ENCODE measurements around the gene PXK. TPM values are rescaled to one million over a fixed set of nuclear protein-coding genes. Genes with fewer than 3 reads are reported as not detected.
A peak's percentile ranks its signal among the peaks of the same experiment; 100 is the strongest.

PXK gene
- total and polyA plus RNA-seq, 4 donors, result 6.8 to 32.6 (median 16.4) TPM

GRCh38 chr3:58411036-58411435, 78.3 kb downstream of the PXK start:
- Histone ChIP-seq H3K9me3 (ENCODE audit: control insufficient read depth, low read length) (no peaks in the 10 kb centered on the region), H3K4me1 (ENCODE audit: control insufficient read depth in 1 of 2, insufficient read depth in 2 of 2, low read length in 2 of 2) (no peaks in the 10 kb centered on the region), H3K4me3 (ENCODE audit: low read length in 2 of 2) (no peak overlapping the region), H3K27ac (ENCODE audit: low read depth in 1 of 2, low read length in 2 of 2) (no peak overlapping the region), H3K27me3 (ENCODE audit: control insufficient read depth in 1 of 2, insufficient read depth in 2 of 2, low read length in 1 of 2) (no peaks in the 10 kb centered on the region), H3K36me3 (ENCODE audit: control insufficient read depth in 1 of 2, insufficient read depth in 2 of 2, low read length in 1 of 2) (peaks cover 0 to 8% of the 10 kb centered on the region in 2 donors)
- intact Hi-C loops (cut with DNase I), result loop anchor here (5.0 to 10.0 kb wide), 2 partner anchors 79 to 236 kb away; partner anchors contain the start of gene PXK (in 1 of the 2)
- no peak for ATAC-seq (ENCODE audit: low FRiP score)
- 98% methylated on average over 3 of the region's 3 CpGs for WGBS, 2 donors
- no peak for DNase-seq

GRCh38 chr3:58411851-58412830, 79.4 kb downstream of the PXK start:
- intact Hi-C loops (cut with DNase I), result loop anchor here (5.0 to 10.0 kb wide), 2 partner anchors 80 to 237 kb away; partner anchors contain the start of gene PXK (in 1 of the 2)

GRCh38 chr3:58414538-58415197, 82.0 kb downstream of the PXK start:
- no peaks in the 10 kb centered on the region for H3K27me3 ChIP-seq (ENCODE audit: control insufficient read depth in 1 of 2, insufficient read depth in 2 of 2, low read length in 1 of 2)
- intact Hi-C loops (cut with DNase I), result loop anchor here (5.0 to 10.0 kb wide), 3 partner anchors 82 to 240 kb away; partner anchors contain the start of gene PXK (in 2 of the 2)
- ATAC-seq (ENCODE audit: low FRiP score) (peak; percentile 81), DNase-seq (peak in 1 of 2 donors; percentile 59)
- H3K9me3 ChIP-seq (ENCODE audit: control insufficient read depth, low read length), result no peaks in the 10 kb centered on the region
- no peak overlapping the region for H3K27ac ChIP-seq (ENCODE audit: low read depth in 1 of 2, low read length in 2 of 2)
- H3K36me3 ChIP-seq (ENCODE audit: control insufficient read depth in 1 of 2, insufficient read depth in 2 of 2, low read length in 1 of 2), result peaks cover 0 to 5% of the 10 kb centered on the region in 2 donors
- no peaks in the 10 kb centered on the region for H3K4me1 ChIP-seq (ENCODE audit: control insufficient read depth in 1 of 2, insufficient read depth in 2 of 2, low read length in 2 of 2)
- no peak overlapping the region for H3K4me3 ChIP-seq (ENCODE audit: low read length in 2 of 2)

More at GRCh38 chr3:58411851-58412830, 79.4 kb downstream of the PXK start:
- Histone ChIP-seq H3K36me3 (ENCODE audit: control insufficient read depth in 1 of 2, insufficient read depth in 2 of 2, low read length in 1 of 2) (peaks cover 0 to 8% of the 10 kb centered on the region in 2 donors), H3K4me1 (ENCODE audit: control insufficient read depth in 1 of 2, insufficient read depth in 2 of 2, low read length in 2 of 2) (no peaks in the 10 kb centered on the region), H3K4me3 (ENCODE audit: low read length in 2 of 2) (no peak overlapping the region), H3K9me3 (ENCODE audit: control insufficient read depth, low read length) (no peaks in the 10 kb centered on the region), H3K27me3 (ENCODE audit: control insufficient read depth in 1 of 2, insufficient read depth in 2 of 2, low read length in 1 of 2) (no peaks in the 10 kb centered on the region), H3K27ac (ENCODE audit: low read depth in 1 of 2, low read length in 2 of 2) (no peak overlapping the region)
- no peak for ATAC-seq (ENCODE audit: low FRiP score)
- DNase-seq, result no peak
- WGBS, 2 donors, result 68 to 85% methylated on average over 8 of the region's 8 CpGs

GRCh38 chr3:58416191-58416590, 83.5 kb downstream of the PXK start:
- no peak overlapping the region for H3K4me3 ChIP-seq (ENCODE audit: low read length in 2 of 2)
- no peaks in the 10 kb centered on the region for H3K4me1 ChIP-seq (ENCODE audit: control insufficient read depth in 1 of 2, insufficient read depth in 2 of 2, low read length in 2 of 2)
- DNase-seq (no peak), ATAC-seq (ENCODE audit: low FRiP score) (no peak)
- no peak overlapping the region for H3K27ac ChIP-seq (ENCODE audit: low read depth in 1 of 2, low read length in 2 of 2)
- no peaks in the 10 kb centered on the region for H3K27me3 ChIP-seq (ENCODE audit: control insufficient read depth in 1 of 2, insufficient read depth in 2 of 2, low read length in 1 of 2)
- H3K36me3 ChIP-seq (ENCODE audit: control insufficient read depth in 1 of 2, insufficient read depth in 2 of 2, low read length in 1 of 2), result no peaks in the 10 kb centered on the region
- intact Hi-C loops (cut with DNase I), result loop anchor here (5.0 to 10.0 kb wide), 3 partner anchors 84 to 241 kb away; partner anchors contain the start of gene PXK (in 1 of the 2)
- 96 to 98% methylated on average over 2 of the region's 2 CpGs for WGBS, 2 donors
- no peaks in the 10 kb centered on the region for H3K9me3 ChIP-seq (ENCODE audit: control insufficient read depth, low read length)

GRCh38 chr3:58417075-58417474, 84.4 kb downstream of the PXK start:
- Histone ChIP-seq H3K36me3 (ENCODE audit: control insufficient read depth in 1 of 2, insufficient read depth in 2 of 2, low read length in 1 of 2) (no peaks in the 10 kb centered on the region), H3K27ac (ENCODE audit: low read depth in 1 of 2, low read length in 2 of 2) (no peak overlapping the region), H3K4me3 (ENCODE audit: low read length in 2 of 2) (no peak overlapping the region), H3K9me3 (ENCODE audit: control insufficient read depth, low read length) (no peaks in the 10 kb centered on the region), H3K27me3 (ENCODE audit: control insufficient read depth in 1 of 2, insufficient read depth in 2 of 2, low read length in 1 of 2) (no peaks in the 10 kb centered on the region), H3K4me1 (ENCODE audit: control insufficient read depth in 1 of 2, insufficient read depth in 2 of 2, low read length in 2 of 2) (no peaks in the 10 kb centered on the region)
- no peak for ATAC-seq (ENCODE audit: low FRiP score)
- intact Hi-C loops (cut with DNase I), result loop anchor here (5.0 to 10.0 kb wide), 3 partner anchors 85 to 242 kb away; partner anchors contain the start of gene PXK (in 1 of the 2)
- DNase-seq, result no peak
- 90 to 98% methylated on average over 2 of the region's 2 CpGs for WGBS, 2 donors

GRCh38 chr3:58418227-58418626, 85.5 kb downstream of the PXK start:
- Histone ChIP-seq H3K27me3 (ENCODE audit: control insufficient read depth in 1 of 2, insufficient read depth in 2 of 2, low read length in 1 of 2) (no peaks in the 10 kb centered on the region), H3K36me3 (ENCODE audit: control insufficient read depth in 1 of 2, insufficient read depth in 2 of 2, low read length in 1 of 2) (no peaks in the 10 kb centered on the region), H3K4me3 (ENCODE audit: low read length in 2 of 2) (no peak overlapping the region), H3K9me3 (ENCODE audit: control insufficient read depth, low read length) (no peaks in the 10 kb centered on the region), H3K4me1 (ENCODE audit: control insufficient read depth in 1 of 2, insufficient read depth in 2 of 2, low read length in 2 of 2) (no peaks in the 10 kb centered on the region), H3K27ac (ENCODE audit: low read depth in 1 of 2, low read length in 2 of 2) (no peak overlapping the region)
- ATAC-seq (ENCODE audit: low FRiP score), result no peak
- no peak for DNase-seq
- intact Hi-C loops (cut with DNase I), result loop anchor here (5.0 to 10.0 kb wide), 3 partner anchors 86 to 243 kb away; partner anchors contain the start of gene PXK (in 1 of the 2)
- 75 to 84% methylated on average over 6 of the region's 6 CpGs for WGBS, 2 donors

GRCh38 chr3:58419780-58420507, 87.3 kb downstream of the PXK start:
- peak in 1 of 2 donors; percentile 74 for DNase-seq
- peak; percentile 88 for ATAC-seq (ENCODE audit: low FRiP score)
- H3K4me1 ChIP-seq (ENCODE audit: control insufficient read depth in 1 of 2, insufficient read depth in 2 of 2, low read length in 2 of 2), result no peaks in the 10 kb centered on the region
- H3K27me3 ChIP-seq (ENCODE audit: control insufficient read depth in 1 of 2, insufficient read depth in 2 of 2, low read length in 1 of 2), result no peaks in the 10 kb centered on the region
- H3K9me3 ChIP-seq (ENCODE audit: control insufficient read depth, low read length), result no peaks in the 10 kb centered on the region
- peak overlapping the region; percentile 10 to 21 for H3K27ac ChIP-seq (ENCODE audit: low read depth in 1 of 2, low read length in 2 of 2)
- no peak overlapping the region for H3K4me3 ChIP-seq (ENCODE audit: low read length in 2 of 2)
- WGBS, 2 donors, result 33 to 43% methylated on average over 7 of the region's 7 CpGs
- intact Hi-C loops (cut with DNase I), result loop anchor here (5.0 to 10.0 kb wide), 3 partner anchors 88 to 245 kb away; partner anchors contain the start of gene PXK (in 1 of the 2)
- H3K36me3 ChIP-seq (ENCODE audit: control insufficient read depth in 1 of 2, insufficient read depth in 2 of 2, low read length in 1 of 2), result peaks cover 0 to 5% of the 10 kb centered on the region in 2 donors

GRCh38 chr3:58421004-58421403, 88.3 kb downstream of the PXK start:
- H3K4me3 ChIP-seq (ENCODE audit: low read length in 2 of 2), result no peak overlapping the region
- intact Hi-C loops (cut with DNase I), result no loop called here
- no peaks in the 10 kb centered on the region for H3K4me1 ChIP-seq (ENCODE audit: control insufficient read depth in 1 of 2, insufficient read depth in 2 of 2, low read length in 2 of 2)
- no peak for DNase-seq
- H3K36me3 ChIP-seq (ENCODE audit: control insufficient read depth in 1 of 2, insufficient read depth in 2 of 2, low read length in 1 of 2), result peaks cover 0 to 5% of the 10 kb centered on the region in 2 donors
- H3K27me3 ChIP-seq (ENCODE audit: control insufficient read depth in 1 of 2, insufficient read depth in 2 of 2, low read length in 1 of 2), result no peaks in the 10 kb centered on the region
- no peak for ATAC-seq (ENCODE audit: low FRiP score)
- H3K27ac ChIP-seq (ENCODE audit: low read depth in 1 of 2, low read length in 2 of 2), result no peak overlapping the region
- no peaks in the 10 kb centered on the region for H3K9me3 ChIP-seq (ENCODE audit: control insufficient read depth, low read length)
- WGBS, 2 donors, result 66 to 72% methylated on average over 7 of the region's 7 CpGs
